GM19240 (cell line): ENCODE measurements around the gene PCDHGA11.
"Not testable (repeated sequence)": the region's sequence is repeated elsewhere in the genome, so short reads cannot be mapped to it uniquely, and the experiment has no call there.

Experiments
- DNase-seq: peaks from one replicate; pipeline ENCODE4 v3.0.0; 2011; ENCODE audit warnings: low spot score; ENCODE audit not compliant: insufficient read length

Gene PCDHGA11

DNA sequence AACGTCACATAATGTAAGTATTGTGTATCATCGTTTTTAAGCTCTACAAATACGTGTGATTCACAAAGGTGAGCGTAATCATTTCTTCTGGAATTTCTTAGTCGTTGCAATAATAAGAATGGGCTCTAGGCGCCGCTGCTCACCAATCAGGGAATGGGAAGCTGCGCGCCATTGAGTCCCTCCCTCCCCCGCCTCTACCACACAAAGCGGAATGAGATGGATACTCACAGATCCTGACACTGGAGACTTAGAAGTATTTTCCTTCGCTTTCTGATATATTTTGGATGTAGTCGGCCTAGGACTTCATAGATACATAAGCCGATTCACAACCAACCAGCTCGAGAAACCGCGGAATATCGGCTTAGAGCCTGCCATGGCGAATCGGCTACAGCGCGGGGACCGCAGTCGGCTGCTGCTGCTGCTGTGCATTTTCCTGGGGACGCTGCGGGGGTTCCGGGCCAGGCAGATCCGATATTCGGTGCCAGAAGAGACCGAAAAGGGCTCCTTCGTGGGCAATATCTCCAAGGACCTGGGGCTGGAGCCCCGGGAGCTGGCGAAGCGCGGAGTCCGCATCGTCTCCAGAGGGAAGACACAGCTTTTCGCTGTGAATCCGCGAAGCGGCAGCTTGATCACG lies at the start of gene PCDHGA11:
Gene PCDHGA11, plus strand, starts transcription at position 197 of the 634 bp plus-strand sequence. Its CDS starts 177 bp downstream, at position 374.
- no peak for DNase-seq

DNA sequence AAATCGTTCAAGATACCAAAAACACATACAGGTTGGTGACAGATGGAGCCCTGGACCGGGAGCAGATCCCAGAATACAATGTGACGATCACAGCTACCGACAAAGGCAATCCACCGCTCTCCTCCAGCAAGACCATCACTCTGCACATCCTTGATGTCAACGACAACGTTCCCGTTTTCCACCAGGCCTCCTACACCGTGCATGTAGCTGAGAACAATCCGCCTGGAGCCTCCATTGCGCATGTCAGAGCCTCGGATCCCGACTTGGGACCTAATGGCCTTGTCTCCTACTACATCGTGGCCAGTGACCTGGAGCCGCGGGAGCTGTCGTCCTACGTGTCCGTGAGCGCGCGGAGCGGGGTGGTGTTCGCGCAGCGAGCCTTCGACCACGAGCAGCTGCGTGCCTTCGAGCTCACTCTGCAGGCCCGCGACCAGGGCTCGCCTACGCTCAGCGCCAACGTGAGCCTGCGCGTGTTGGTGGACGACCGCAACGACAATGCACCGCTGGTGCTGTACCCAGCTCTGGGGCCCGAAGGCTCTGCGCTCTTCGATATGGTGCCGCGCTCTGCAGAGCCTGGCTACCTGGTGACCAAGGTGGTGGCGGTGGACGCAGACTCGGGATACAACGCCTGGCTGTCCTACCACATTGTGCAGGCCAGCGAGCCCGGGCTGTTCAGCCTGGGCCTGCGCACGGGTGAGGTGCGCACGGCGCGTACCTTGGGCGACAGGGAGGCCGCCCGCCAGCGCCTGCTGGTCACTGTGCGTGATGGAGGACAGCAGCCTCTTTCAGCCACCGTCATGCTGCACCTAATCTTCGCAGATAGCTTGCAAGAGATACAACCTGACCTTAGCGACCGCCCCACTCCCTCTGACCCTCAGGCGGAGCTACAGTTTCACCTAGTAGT lies 49.0 kb upstream of the PCDHGA11 start:
- no peak for DNase-seq

GRCh38 chr5:141373673-141374317 lies 47.1 kb upstream of the PCDHGA11 start, which contains the start of gene PCDHGA6:
Gene PCDHGA6, plus strand, starts transcription at chr5:141373891. Its CDS starts 193 bp downstream, at chr5:141374084.
- DNase-seq = no peak

DNA sequence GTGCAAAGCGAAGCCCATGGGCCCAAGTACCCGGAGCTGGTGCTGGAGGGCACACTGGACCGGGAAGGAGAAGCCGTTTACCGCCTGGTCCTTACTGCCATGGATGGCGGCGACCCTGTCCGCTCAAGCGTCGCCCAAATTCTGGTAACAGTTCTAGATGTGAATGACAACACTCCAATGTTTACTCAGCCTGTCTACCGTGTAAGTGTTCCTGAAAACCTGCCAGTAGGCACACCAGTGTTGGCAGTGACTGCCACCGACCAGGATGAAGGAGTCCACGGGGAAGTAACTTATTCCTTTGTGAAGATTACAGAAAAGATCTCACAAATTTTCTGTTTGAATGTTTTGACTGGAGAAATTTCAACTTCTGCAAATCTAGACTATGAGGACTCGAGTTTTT lies 46.2 kb upstream of the PCDHGA11 start:
- no peak for DNase-seq

DNA sequence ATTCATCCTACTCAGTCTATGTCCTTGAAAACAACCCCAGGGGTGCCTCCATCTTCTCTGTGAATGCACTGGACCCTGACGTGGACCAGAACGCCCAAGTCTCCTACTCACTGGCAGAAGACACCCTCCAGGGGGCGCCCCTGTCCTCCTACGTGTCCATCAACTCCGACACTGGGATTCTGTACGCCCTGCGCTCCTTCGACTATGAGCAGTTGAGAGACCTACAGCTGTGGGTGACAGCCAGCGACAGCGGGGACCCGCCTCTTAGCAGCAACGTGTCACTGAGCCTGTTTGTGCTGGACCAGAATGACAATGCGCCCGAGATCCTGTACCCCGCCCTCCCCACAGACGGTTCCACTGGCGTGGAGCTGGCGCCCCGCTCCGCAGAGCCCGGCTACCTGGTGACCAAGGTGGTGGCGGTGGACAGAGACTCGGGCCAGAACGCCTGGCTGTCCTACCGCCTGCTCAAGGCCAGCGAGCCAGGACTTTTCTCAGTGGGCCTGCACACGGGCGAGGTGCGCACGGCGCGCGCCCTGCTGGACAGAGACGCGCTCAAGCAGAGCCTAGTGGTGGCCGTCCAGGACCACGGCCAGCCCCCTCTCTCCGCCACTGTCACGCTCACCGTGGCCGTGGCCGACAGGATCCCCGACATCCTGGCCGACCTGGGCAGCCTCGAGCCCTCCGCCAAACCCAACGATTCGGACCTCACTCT lies 45.3 kb upstream of the PCDHGA11 start:
- DNase-seq = not testable (repeated sequence)

DNA sequence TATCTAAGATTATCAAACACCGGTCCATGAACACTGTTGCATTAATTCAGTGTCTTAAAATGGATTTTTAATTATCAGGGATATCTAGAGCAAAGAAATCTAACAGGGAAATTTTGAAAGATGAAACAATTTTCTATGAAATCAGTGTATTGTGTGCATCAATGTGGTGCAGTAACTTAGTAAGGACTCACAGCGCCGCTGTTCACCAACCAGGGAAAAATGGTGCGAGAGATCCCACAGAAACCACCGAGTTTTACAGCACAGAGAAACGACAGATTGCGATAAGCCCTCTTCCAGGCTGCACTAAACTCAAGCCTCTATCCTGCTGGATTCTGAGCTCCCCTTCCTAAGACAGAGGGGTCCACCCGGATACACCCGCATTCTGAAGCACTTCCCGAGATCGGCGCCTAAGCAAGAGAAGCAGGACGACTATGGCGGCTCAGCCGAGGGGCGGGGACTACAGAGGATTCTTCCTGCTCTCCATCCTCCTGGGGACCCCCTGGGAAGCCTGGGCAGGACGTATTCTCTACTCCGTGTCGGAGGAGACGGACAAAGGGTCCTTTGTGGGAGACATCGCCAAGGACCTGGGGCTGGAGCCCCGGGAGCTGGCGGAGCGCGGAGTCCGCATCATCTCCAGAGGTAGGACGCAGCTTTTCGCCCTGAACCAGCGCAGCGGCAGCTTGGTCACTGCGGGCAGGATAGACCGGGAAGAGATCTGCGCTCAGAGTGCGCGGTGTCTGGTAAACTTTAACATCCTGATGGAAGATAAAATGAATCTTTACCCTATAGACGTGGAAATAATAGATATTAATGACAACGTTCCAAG lies 38.2 kb upstream of the PCDHGA11 start, which contains the start of gene PCDHGA7:
Gene PCDHGA7, plus strand, starts transcription at position 274 of the 826 bp plus-strand sequence. Its CDS starts 158 bp downstream, at position 432.
- DNase-seq = no peak

- DNase-seq = no peak
Observed at GRCh38 chr5:141383345-141383744, 37.5 kb upstream of the PCDHGA11 start.

GRCh38 chr5:141384471-141385267 lies 36.2 kb upstream of the PCDHGA11 start:
- DNase-seq = no peak

DNA sequence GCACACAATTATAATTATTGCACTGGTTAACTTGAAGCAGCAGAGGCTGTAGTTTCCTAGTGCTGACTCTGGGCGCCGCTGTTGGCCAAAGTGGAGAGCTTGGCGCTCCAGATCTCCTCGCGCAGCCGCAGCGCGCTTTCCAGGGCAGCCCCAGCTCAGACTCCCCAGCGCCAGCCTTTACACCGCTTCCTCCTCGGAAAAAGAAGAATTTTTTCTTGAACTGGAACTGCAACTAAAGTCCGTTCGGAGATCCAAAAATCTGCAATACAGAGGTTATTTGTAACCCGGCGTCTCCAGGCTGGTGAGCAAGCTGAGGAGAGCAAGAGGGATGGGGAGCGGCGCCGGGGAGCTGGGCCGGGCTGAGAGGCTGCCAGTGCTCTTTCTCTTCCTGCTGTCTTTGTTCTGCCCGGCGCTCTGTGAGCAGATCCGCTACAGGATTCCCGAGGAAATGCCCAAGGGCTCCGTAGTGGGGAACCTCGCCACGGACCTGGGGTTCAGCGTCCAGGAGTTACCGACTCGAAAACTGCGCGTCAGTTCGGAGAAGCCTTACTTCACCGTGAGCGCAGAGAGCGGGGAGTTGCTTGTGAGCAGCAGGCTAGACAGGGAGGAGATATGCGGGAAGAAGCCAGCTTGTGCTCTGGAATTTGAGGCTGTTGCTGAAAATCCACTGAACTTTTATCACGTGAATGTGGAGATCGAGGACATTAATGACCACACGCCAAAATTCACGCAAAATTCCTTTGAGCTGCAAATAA lies 33.1 kb upstream of the PCDHGA11 start, which contains the start of gene PCDHGB4:
Gene PCDHGB4, plus strand, starts transcription at position 142 of the 755 bp plus-strand sequence. Its CDS starts 187 bp downstream, at position 329.
- DNase-seq = not testable (repeated sequence)

DNA sequence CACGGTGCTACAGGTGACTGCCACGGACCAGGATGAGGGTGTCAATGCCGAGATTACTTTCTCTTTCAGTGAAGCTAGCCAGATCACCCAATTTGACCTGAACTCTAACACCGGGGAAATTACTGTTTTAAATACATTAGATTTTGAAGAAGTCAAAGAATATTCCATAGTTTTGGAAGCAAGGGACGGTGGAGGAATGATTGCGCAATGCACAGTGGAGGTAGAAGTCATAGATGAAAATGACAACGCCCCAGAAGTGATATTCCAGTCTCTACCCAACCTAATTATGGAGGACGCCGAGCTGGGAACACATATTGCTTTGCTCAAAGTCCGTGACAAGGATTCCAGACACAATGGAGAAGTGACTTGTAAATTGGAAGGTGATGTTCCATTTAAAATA lies 32.2 kb upstream of the PCDHGA11 start:
- DNase-seq = no peak

- DNase-seq = no peak
Observed at GRCh38 chr5:141389153-141390042, 31.5 kb upstream of the PCDHGA11 start.

GRCh38 chr5:141392429-141393198 lies 28.2 kb upstream of the PCDHGA11 start, which contains the start of gene PCDHGA8:
Gene PCDHGA8, plus strand, starts transcription at chr5:141392633. Its CDS starts 181 bp downstream, at chr5:141392814.
- DNase-seq = no peak

DNA sequence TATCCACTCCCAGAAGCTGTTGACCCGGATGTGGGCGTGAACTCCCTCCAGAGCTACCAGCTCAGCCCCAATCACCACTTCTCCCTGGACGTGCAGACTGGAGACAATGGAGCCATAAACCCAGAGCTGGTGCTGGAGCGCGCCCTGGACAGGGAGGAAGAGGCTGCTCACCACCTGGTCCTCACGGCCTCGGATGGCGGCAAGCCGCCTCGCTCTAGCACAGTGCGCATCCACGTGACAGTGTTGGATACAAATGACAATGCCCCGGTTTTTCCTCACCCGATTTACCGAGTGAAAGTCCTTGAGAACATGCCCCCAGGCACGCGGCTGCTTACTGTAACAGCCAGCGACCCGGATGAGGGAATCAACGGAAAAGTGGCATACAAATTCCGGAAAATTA lies 27.6 kb upstream of the PCDHGA11 start:
- no peak for DNase-seq

GRCh38 chr5:141394401-141395187 lies 26.3 kb upstream of the PCDHGA11 start:
- not testable (repeated sequence) for DNase-seq

DNA sequence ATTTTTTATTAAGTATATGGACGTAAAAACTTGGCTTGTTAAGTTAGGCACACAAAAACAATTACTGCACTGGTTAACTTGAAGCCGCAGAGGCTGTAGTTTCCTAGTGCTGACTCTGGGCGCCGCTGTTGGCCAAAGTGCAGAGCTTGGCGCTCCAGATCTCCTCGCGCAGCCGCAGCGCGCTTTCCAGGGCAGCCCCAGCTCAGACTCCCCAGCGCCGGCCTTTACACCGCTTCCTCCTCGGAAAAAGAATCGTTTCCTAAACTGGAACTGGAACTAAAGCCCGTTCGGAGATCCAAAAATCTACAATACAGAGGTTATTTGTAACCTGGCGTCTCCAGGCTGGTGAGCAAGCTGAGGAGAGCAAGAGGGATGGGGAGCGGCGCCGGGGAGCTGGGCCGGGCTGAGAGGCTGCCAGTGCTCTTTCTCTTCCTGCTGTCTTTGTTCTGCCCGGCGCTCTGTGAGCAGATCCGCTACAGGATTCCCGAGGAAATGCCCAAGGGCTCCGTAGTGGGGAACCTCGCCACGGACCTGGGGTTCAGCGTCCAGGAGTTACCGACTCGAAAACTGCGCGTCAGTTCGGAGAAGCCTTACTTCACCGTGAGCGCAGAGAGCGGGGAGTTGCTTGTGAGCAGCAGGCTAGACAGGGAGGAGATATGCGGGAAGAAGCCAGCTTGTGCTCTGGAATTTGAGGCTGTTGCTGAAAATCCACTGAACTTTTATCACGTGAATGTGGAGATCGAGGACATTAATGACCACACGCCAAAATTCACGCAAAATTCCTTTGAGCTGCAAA lies 22.9 kb upstream of the PCDHGA11 start, which contains the start of gene PCDHGB5:
Gene PCDHGB5, plus strand, starts transcription at position 192 of the 796 bp plus-strand sequence. Its CDS starts 181 bp downstream, at position 373.
- DNase-seq = not testable (repeated sequence)
